HL-60 (cell line): ENCODE data around the gene CD93.

Experiments used
- DNase-seq, 2 experiments: peaks; one replicate each; pipeline ENCODE4 v3.0.0-alpha.2; 2010 to 2020; ENCODE audit warnings: low read depth in 1 of 2, low spot score in 1 of 2
- H3K27ac ChIP-seq: fragments of 250-450 bp; sonication (Bioruptor Pico); replicated peaks from 2 replicates; pipeline ENCODE4 v1.5.1; 2020; ENCODE audit warnings: mild to moderate bottlenecking, moderate library complexity
- H3K27me3 ChIP-seq: fragments of 250-450 bp; sonication (Bioruptor Pico); 2 replicates; pipeline ENCODE4 v1.5.1; 2021; ENCODE audit warnings: mild to moderate bottlenecking, moderate library complexity; ENCODE audit not compliant: insufficient read depth, poor library complexity, severe bottlenecking
- H3K4me3 ChIP-seq: replicated peaks from 2 replicates; pipeline ENCODE4 v1.5.1; 2011; ENCODE audit warnings: mild to moderate bottlenecking, control low read depth, low read length; ENCODE audit not compliant: insufficient read depth
- CTCF ChIP-seq: IDR thresholded peaks from one replicate; pipeline ENCODE4 v1.5.1; 2011; ENCODE audit warnings: low read length, control low read depth, inconsistent platforms; ENCODE audit not compliant: insufficient read depth
- GABPA ChIP-seq: IDR thresholded peaks from 2 replicates; pipeline ENCODE4 v1.6.1; 2012; ENCODE audit warnings: low read depth
- POLR2AphosphoS5 ChIP-seq: IDR thresholded peaks from 2 replicates; pipeline ENCODE4 v1.6.1; 2012; ENCODE audit warnings: low read depth
- REST ChIP-seq: IDR thresholded peaks from 2 replicates; pipeline ENCODE4 v1.6.1; 2012; ENCODE audit warnings: low read depth; ENCODE audit not compliant: insufficient replicate concordance
- SPI1 ChIP-seq: IDR thresholded peaks from 2 replicates; pipeline ENCODE4 v1.6.1; 2012; ENCODE audit warnings: low read depth, mild to moderate bottlenecking, borderline replicate concordance

The CD93 gene

GRCh38 chr20:23129891-23130621, 43.9 kb upstream of the CD93 start:
- Histone ChIP-seq H3K27me3 (no peaks in the 10 kb centered on the region), H3K27ac (no peak overlapping the region), H3K4me3 (no peak overlapping the region)
- DNase-seq = no peak
- no peak for TF ChIP-seq REST
- no peak for TF ChIP-seq POLR2AphosphoS5

GRCh38 chr20:23129266-23129665, 43.1 kb upstream of the CD93 start:
- peak overlapping the region; percentile 38 for H3K27ac ChIP-seq
- H3K4me3 ChIP-seq = no peak overlapping the region
- H3K27me3 ChIP-seq = no peaks in the 10 kb centered on the region
- DNase-seq = no peak
- TF ChIP-seq GABPA (no peak), POLR2AphosphoS5 (no peak), REST (no peak), CTCF (no peak), SPI1 (no peak)

GRCh38 chr20:23128461-23129125, 42.5 kb upstream of the CD93 start:
- no peaks in the 10 kb centered on the region for H3K27me3 ChIP-seq
- peak overlapping the region; percentile 38 for H3K27ac ChIP-seq
- no peak for TF ChIP-seq POLR2AphosphoS5
- no peak for DNase-seq
- no peak overlapping the region for H3K4me3 ChIP-seq

- Histone ChIP-seq H3K27ac (peak overlapping the region; percentile 97), H3K4me3 (no peak overlapping the region), H3K27me3 (no peaks in the 10 kb centered on the region)
- TF ChIP-seq GABPA (no peak), POLR2AphosphoS5 (no peak), REST (no peak), CTCF (no peak), SPI1 (no peak)
- no peak for DNase-seq
These were observed 41.6 kb upstream of the CD93 start for GRCh38 chr20:23127506-23128279.
